ENCODE results near the gene SLC39A13. TPM values are rescaled to one million over a fixed set of nuclear protein-coding genes. Genes with fewer than 3 reads are reported as not detected.
A peak's percentile ranks its signal among the peaks of the same experiment; 100 is the strongest.

Gene SLC39A13
- total RNA-seq, 1 donor from 2014 or later, result 18.2 TPM

- Histone ChIP-seq H3K36me3 (ENCODE audit: control insufficient read depth, insufficient read depth, low read length) (no peaks in the 10 kb centered on the region), H3K4me3 (ENCODE audit: low read depth, low read length) (no peak overlapping the region), H3K27me3 (ENCODE audit: control insufficient read depth, insufficient read depth, low read length) (no peaks in the 10 kb centered on the region)
- FAIRE-seq (no peak), DNase-seq (ENCODE audit: low read depth) (no peak)
- TF ChIP-seq, protein P1, sequence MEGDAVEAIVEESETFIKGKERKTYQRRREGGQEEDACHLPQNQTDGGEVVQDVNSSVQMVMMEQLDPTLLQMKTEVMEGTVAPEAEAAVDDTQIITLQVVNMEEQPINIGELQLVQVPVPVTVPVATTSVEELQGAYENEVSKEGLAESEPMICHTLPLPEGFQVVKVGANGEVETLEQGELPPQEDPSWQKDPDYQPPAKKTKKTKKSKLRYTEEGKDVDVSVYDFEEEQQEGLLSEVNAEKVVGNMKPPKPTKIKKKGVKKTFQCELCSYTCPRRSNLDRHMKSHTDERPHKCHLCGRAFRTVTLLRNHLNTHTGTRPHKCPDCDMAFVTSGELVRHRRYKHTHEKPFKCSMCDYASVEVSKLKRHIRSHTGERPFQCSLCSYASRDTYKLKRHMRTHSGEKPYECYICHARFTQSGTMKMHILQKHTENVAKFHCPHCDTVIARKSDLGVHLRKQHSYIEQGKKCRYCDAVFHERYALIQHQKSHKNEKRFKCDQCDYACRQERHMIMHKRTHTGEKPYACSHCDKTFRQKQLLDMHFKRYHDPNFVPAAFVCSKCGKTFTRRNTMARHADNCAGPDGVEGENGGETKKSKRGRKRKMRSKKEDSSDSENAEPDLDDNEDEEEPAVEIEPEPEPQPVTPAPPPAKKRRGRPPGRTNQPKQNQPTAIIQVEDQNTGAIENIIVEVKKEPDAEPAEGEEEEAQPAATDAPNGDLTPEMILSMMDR (IDR thresholded peaks at IDR 0.05; ENCODE audit: insufficient read depth, low read length, severe bottlenecking), result no peak
Measured at GRCh38 chr11:47396049-47396320, 12.4 kb upstream of the SLC39A13 start.

GRCh38 chr11:47398011-47398410 is 10.4 kb upstream of the SLC39A13 start:
- FAIRE-seq (no peak), DNase-seq (ENCODE audit: low read depth) (no peak)
- no peak overlapping the region for H3K4me3 ChIP-seq (ENCODE audit: low read depth, low read length)
- TF ChIP-seq, protein P1 (IDR thresholded peaks at IDR 0.05; ENCODE audit: insufficient read depth, low read length, severe bottlenecking), result no peak
- no peaks in the 10 kb centered on the region for H3K27me3 ChIP-seq (ENCODE audit: control insufficient read depth, insufficient read depth, low read length)
- no peaks in the 10 kb centered on the region for H3K36me3 ChIP-seq (ENCODE audit: control insufficient read depth, insufficient read depth, low read length)

DNA sequence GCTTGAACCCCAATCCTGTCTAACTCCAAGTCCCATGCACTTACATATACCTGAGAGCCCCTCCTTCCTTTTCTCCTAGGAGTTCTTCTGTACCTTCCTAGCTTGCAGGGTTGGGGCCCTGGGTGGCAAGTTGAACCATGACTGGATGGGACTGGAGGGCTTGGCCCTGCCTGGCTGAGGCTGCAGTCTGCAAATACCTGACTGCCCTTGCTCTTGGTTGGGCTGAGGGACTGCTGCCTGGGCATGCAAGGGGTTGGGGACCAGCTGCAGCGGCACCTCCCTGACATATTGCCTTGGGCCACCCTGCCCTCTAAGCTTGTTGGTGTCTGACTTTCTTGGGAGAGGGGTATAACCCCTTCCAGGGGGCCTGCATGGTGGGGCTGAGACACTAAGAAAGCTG is 9.8 kb upstream of the SLC39A13 start:
- FAIRE-seq (no peak), DNase-seq (ENCODE audit: low read depth) (no peak)
- H3K36me3 ChIP-seq (ENCODE audit: control insufficient read depth, insufficient read depth, low read length), result no peaks in the 10 kb centered on the region
- H3K27me3 ChIP-seq (ENCODE audit: control insufficient read depth, insufficient read depth, low read length), result no peaks in the 10 kb centered on the region
- H3K4me3 ChIP-seq (ENCODE audit: low read depth, low read length), result no peak overlapping the region
- TF ChIP-seq, protein P1 (IDR thresholded peaks at IDR 0.05; ENCODE audit: insufficient read depth, low read length, severe bottlenecking), result no peak

- H3K27me3 ChIP-seq (ENCODE audit: control insufficient read depth, insufficient read depth, low read length), result no peaks in the 10 kb centered on the region
- peak overlapping the region; percentile 32 for H3K4me3 ChIP-seq (ENCODE audit: low read depth, low read length)
- FAIRE-seq (no peak), DNase-seq (ENCODE audit: low read depth) (no peak)
- H3K36me3 ChIP-seq (ENCODE audit: control insufficient read depth, insufficient read depth, low read length), result no peaks in the 10 kb centered on the region
- TF ChIP-seq, protein P1 (IDR thresholded peaks at IDR 0.05; ENCODE audit: insufficient read depth, low read length, severe bottlenecking), result no peak
Measured at GRCh38 chr11:47399860-47400767, 8.3 kb upstream of the SLC39A13 start.

GRCh38 chr11:47400768-47401279 is 7.6 kb upstream of the SLC39A13 start:
- DNase-seq (ENCODE audit: low read depth) (no peak), FAIRE-seq (no peak)
- TF ChIP-seq, protein P1 (IDR thresholded peaks at IDR 0.05; ENCODE audit: insufficient read depth, low read length, severe bottlenecking), result no peak
- Histone ChIP-seq H3K4me3 (ENCODE audit: low read depth, low read length) (no peak overlapping the region), H3K27me3 (ENCODE audit: control insufficient read depth, insufficient read depth, low read length) (no peaks in the 10 kb centered on the region), H3K36me3 (ENCODE audit: control insufficient read depth, insufficient read depth, low read length) (no peaks in the 10 kb centered on the region)
